Measurements from ENCODE around the gene ALDH16A1.

DNA sequence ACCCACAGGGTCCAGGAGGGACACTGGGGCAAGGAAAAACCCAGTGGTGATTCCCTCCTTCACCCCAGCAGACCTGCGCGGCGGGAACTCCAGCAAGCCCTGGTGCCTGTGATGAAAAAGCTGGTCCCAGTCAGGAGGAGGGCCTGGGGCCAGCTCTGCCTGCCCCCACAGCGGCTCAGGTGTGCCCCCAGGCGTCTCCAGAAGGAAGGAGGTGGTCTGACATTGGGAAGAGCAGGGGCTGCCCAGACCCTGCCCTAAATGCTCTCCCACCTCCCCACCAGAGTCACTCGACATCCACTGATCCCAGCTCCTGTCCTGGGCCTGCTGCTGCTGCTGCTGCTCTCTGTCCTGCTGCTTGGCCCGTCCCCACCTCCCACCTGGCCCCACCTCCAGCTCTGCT is 35.9 kb upstream of the ALDH16A1 start:
- TF ChIP-seq, protein P1, sequence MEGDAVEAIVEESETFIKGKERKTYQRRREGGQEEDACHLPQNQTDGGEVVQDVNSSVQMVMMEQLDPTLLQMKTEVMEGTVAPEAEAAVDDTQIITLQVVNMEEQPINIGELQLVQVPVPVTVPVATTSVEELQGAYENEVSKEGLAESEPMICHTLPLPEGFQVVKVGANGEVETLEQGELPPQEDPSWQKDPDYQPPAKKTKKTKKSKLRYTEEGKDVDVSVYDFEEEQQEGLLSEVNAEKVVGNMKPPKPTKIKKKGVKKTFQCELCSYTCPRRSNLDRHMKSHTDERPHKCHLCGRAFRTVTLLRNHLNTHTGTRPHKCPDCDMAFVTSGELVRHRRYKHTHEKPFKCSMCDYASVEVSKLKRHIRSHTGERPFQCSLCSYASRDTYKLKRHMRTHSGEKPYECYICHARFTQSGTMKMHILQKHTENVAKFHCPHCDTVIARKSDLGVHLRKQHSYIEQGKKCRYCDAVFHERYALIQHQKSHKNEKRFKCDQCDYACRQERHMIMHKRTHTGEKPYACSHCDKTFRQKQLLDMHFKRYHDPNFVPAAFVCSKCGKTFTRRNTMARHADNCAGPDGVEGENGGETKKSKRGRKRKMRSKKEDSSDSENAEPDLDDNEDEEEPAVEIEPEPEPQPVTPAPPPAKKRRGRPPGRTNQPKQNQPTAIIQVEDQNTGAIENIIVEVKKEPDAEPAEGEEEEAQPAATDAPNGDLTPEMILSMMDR (IDR thresholded peaks at IDR 0.05) = no peak
- TF ChIP-seq POLR2A (IDR thresholded peaks at IDR 0.05) = no peak
